SK-N-MC (cell line): Measurements from ENCODE around the gene LARGE1.

Source experiments
- EZH2 ChIP-seq: fragments of 200-600 bp; sonication (generic); IDR thresholded peaks from one replicate; pipeline ENCODE4 v1.6.1; 2017; ENCODE audit warnings: antibody characterized with exemption
- POLR2AphosphoS5 ChIP-seq: IDR thresholded peaks from 2 replicates; pipeline ENCODE4 v1.6.1; 2012; ENCODE audit warnings: mild to moderate bottlenecking, low read depth, low read length, borderline replicate concordance

DNA sequence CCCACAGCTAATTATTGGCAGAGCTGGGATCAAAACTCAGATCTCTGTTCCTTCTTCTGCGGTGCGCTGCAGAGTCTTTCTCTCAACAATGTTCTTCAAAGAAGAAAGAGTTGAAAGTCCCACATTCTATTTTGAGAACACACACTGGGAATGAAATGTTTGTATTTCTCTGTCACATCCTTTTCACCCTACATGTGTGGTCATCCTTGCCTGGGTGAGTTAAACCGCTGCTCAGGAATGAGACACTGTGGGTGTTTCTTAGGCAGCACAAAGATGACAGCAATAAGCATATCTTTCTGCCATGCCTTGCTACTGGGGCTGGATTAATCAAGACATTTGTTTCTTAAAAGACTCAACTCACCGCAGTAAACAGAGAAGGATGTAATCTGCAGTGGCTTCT lies 222.6 kb downstream of the LARGE1 start:
- TF ChIP-seq EZH2 (no peak), POLR2AphosphoS5 (no peak)
